Neural cell (in vitro differentiated cells): ENCODE results near the gene DNAJC3. TPM values are rescaled to one million over a fixed set of nuclear protein-coding genes. Genes with fewer than 3 reads are reported as not detected.
"Not testable (repeated sequence)": the region's sequence is repeated elsewhere in the genome, so short reads cannot be mapped to it uniquely, and the experiment has no call there.

Source experiments
- H2AFZ ChIP-seq: fragments of 200-600, 300-800 bp; sonication (generic), shearing (Covaris generic); 2 replicates; pipeline ENCODE4 v1.6.0; 2014; ENCODE audit warnings: low read depth, mild to moderate bottlenecking, antibody characterized with exemption, low read length, moderate library complexity
- H3F3A ChIP-seq: fragments of 200-600 bp; shearing (Covaris generic); 2 replicates; pipeline ENCODE4 v1.6.1; 2016; ENCODE audit warnings: mild to moderate bottlenecking, moderate library complexity, mixed read lengths, antibody characterized with exemption, low read length; ENCODE audit not compliant: insufficient read depth, poor library complexity, severe bottlenecking
- H3K27ac ChIP-seq: fragments of 200-600, 300-800 bp; sonication (generic), shearing (Covaris generic); 2 replicates; pipeline ENCODE4 v1.5.1; 2014; ENCODE audit warnings: mild to moderate bottlenecking, low read length, moderate library complexity
- H3K27me3 ChIP-seq: fragments of 300-800, 200-600 bp; sonication (generic), shearing (Covaris generic); 2 replicates; pipeline ENCODE4 v1.6.0; 2014; ENCODE audit warnings: mild to moderate bottlenecking, low read depth, low read length, moderate library complexity; ENCODE audit not compliant: insufficient read depth
- H3K36me3 ChIP-seq: fragments of 300-800, 200-600 bp; sonication (generic), shearing (Covaris generic); 2 replicates; pipeline ENCODE4 v1.5.1; 2014; ENCODE audit warnings: mild to moderate bottlenecking, antibody characterized with exemption, low read length, moderate library complexity; ENCODE audit not compliant: insufficient read depth
- H3K4me2 ChIP-seq: fragments of 300-800, 200-600 bp; sonication (generic), shearing (Covaris generic); 2 replicates; pipeline ENCODE4 v1.6.0; 2014; ENCODE audit warnings: mild to moderate bottlenecking, low read length
- H3K4me3 ChIP-seq: fragments of 300-800, 200-600 bp; sonication (generic), shearing (Covaris generic); 2 replicates; pipeline ENCODE4 v1.5.1; 2014; ENCODE audit warnings: mild to moderate bottlenecking, low read length, moderate library complexity
- H3K79me2 ChIP-seq: fragments of 200-600 bp; shearing (Covaris generic); replicated peaks from 2 replicates; pipeline ENCODE4 v1.6.0; 2014; ENCODE audit warnings: mild to moderate bottlenecking, low read length, moderate library complexity; ENCODE audit not compliant: insufficient read depth
- H3K9ac ChIP-seq: fragments of 300-800, 200-600 bp; sonication (generic), shearing (Covaris generic); 2 replicates; pipeline ENCODE4 v1.6.1; 2016; ENCODE audit warnings: mild to moderate bottlenecking, low read length, mixed read lengths
- H3K9me2 ChIP-seq: fragments of 200-600 bp; shearing (Covaris generic); 2 replicates; pipeline ENCODE4 v1.6.1; 2016; ENCODE audit warnings: mild to moderate bottlenecking, low read length, mixed read lengths; ENCODE audit not compliant: insufficient read depth
- H3K9me3 ChIP-seq: fragments of 200-600, 300-800 bp; sonication (generic), shearing (Covaris generic); 2 replicates; pipeline ENCODE4 v1.6.1; 2016; ENCODE audit warnings: mild to moderate bottlenecking, mixed run types, low read length, moderate library complexity, mixed read lengths
- H4K20me1 ChIP-seq: fragments of 200-600 bp; shearing (Covaris generic); 2 replicates; pipeline ENCODE4 v1.6.1; 2016; ENCODE audit warnings: mild to moderate bottlenecking, mixed run types; ENCODE audit not compliant: insufficient read depth
- EP300 ChIP-seq: fragments of 450-650 bp; conservative IDR thresholded peaks from 2 replicates; pipeline ENCODE4 v1.6.1; 2014; ENCODE audit warnings: antibody characterized with exemption, mild to moderate bottlenecking, moderate library complexity; ENCODE audit not compliant: poor library complexity, severe bottlenecking
- EZH2 ChIP-seq: fragments of 200-600, 300-800 bp; shearing (Covaris generic), sonication (generic); IDR thresholded peaks from 2 replicates; pipeline ENCODE4 v1.6.1; 2014; ENCODE audit warnings: antibody characterized with exemption, low read length, borderline replicate concordance, mild to moderate bottlenecking; ENCODE audit not compliant: insufficient read depth, poor library complexity, severe bottlenecking
- MXI1 ChIP-seq: fragments of 450-650 bp; conservative IDR thresholded peaks from 2 replicates; pipeline ENCODE4 v1.6.1; 2014; ENCODE audit warnings: antibody characterized with exemption, mild to moderate bottlenecking; ENCODE audit not compliant: poor library complexity, severe bottlenecking
- POLR2AphosphoS5 ChIP-seq: IDR thresholded peaks from 2 replicates; pipeline ENCODE4 v1.6.1; 2012
- RAD21 ChIP-seq: fragments of 450-650 bp; conservative IDR thresholded peaks from 2 replicates; pipeline ENCODE4 v1.6.1; 2014; ENCODE audit warnings: antibody characterized with exemption, mild to moderate bottlenecking, moderate library complexity
- SMC3 ChIP-seq: fragments of 450-650 bp; conservative IDR thresholded peaks from 2 replicates; pipeline ENCODE4 v1.6.1; 2014; ENCODE audit warnings: antibody characterized with exemption, mild to moderate bottlenecking, moderate library complexity; ENCODE audit not compliant: poor library complexity
- TAF1 ChIP-seq: IDR thresholded peaks from 2 replicates; pipeline ENCODE4 v1.6.1; 2012; ENCODE audit warnings: low read depth
- polyA plus RNA-seq: library from polyadenylated mRNA; depleted of rRNA; stranded (reverse); fragments of >200 nt; gene quantifications from 2 replicates; pipeline ENCODE4 v1.2.3, GENCODE V29; 2014
- TF ChIP-seq, protein P1 (sequence below): fragments of 450-650 bp; IDR thresholded peaks from 2 replicates; pipeline ENCODE4 v1.5.1; 2014; ENCODE audit warnings: antibody characterized with exemption, mild to moderate bottlenecking, moderate library complexity; ENCODE audit not compliant: poor library complexity, severe bottlenecking
- TF ChIP-seq, protein P2 (sequence below): IDR thresholded peaks from 2 replicates; pipeline ENCODE4 v1.6.1; 2012; ENCODE audit warnings: borderline replicate concordance

DNAJC3 gene
- polyA plus RNA-seq, 1 donor from 2014 or later: 8.2 TPM

DNA sequence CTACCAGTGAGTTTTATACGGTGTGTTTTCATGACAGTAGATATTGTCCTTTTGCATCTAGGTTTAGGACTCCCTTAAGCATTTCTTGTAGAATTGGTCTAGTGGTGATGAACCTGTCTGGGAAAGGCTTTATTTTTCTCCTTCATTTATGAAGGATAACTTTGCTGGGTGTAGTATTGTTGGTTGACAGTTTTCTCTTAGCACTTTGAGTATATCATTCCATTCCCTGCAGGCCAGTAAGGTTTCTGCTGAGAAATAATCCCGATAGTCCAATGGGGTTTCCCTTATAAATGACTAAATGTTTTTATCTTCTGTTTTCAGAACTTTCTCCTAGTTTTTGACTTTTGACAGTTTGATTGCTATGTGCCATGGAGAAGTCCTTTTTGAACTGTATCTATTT, 57.2 kb downstream of the DNAJC3 start:
- no peak for TF ChIP-seq RAD21
- TF ChIP-seq, protein P1, sequence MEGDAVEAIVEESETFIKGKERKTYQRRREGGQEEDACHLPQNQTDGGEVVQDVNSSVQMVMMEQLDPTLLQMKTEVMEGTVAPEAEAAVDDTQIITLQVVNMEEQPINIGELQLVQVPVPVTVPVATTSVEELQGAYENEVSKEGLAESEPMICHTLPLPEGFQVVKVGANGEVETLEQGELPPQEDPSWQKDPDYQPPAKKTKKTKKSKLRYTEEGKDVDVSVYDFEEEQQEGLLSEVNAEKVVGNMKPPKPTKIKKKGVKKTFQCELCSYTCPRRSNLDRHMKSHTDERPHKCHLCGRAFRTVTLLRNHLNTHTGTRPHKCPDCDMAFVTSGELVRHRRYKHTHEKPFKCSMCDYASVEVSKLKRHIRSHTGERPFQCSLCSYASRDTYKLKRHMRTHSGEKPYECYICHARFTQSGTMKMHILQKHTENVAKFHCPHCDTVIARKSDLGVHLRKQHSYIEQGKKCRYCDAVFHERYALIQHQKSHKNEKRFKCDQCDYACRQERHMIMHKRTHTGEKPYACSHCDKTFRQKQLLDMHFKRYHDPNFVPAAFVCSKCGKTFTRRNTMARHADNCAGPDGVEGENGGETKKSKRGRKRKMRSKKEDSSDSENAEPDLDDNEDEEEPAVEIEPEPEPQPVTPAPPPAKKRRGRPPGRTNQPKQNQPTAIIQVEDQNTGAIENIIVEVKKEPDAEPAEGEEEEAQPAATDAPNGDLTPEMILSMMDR: no peak
- no peak for TF ChIP-seq TAF1
- TF ChIP-seq EP300: no peak
- TF ChIP-seq POLR2AphosphoS5: no peak
- TF ChIP-seq SMC3: no peak
- TF ChIP-seq, protein P2, sequence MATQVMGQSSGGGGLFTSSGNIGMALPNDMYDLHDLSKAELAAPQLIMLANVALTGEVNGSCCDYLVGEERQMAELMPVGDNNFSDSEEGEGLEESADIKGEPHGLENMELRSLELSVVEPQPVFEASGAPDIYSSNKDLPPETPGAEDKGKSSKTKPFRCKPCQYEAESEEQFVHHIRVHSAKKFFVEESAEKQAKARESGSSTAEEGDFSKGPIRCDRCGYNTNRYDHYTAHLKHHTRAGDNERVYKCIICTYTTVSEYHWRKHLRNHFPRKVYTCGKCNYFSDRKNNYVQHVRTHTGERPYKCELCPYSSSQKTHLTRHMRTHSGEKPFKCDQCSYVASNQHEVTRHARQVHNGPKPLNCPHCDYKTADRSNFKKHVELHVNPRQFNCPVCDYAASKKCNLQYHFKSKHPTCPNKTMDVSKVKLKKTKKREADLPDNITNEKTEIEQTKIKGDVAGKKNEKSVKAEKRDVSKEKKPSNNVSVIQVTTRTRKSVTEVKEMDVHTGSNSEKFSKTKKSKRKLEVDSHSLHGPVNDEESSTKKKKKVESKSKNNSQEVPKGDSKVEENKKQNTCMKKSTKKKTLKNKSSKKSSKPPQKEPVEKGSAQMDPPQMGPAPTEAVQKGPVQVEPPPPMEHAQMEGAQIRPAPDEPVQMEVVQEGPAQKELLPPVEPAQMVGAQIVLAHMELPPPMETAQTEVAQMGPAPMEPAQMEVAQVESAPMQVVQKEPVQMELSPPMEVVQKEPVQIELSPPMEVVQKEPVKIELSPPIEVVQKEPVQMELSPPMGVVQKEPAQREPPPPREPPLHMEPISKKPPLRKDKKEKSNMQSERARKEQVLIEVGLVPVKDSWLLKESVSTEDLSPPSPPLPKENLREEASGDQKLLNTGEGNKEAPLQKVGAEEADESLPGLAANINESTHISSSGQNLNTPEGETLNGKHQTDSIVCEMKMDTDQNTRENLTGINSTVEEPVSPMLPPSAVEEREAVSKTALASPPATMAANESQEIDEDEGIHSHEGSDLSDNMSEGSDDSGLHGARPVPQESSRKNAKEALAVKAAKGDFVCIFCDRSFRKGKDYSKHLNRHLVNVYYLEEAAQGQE: no peak
- TF ChIP-seq MXI1: no peak
- TF ChIP-seq EZH2: no peak
- no peak overlapping the region for H3K4me2 ChIP-seq
- H4K20me1 ChIP-seq: no peaks in the 10 kb centered on the region
- H2AFZ ChIP-seq: no peak overlapping the region
- H3K9me2 ChIP-seq: no peaks in the 10 kb centered on the region
- no peaks in the 10 kb centered on the region for H3K27me3 ChIP-seq
- H3K9ac ChIP-seq: no peak overlapping the region
- H3F3A ChIP-seq: no peaks in the 10 kb centered on the region
- no peak overlapping the region for H3K4me3 ChIP-seq
- no peaks in the 10 kb centered on the region for H3K79me2 ChIP-seq
- H3K27ac ChIP-seq: no peak overlapping the region
- H3K9me3 ChIP-seq: peaks cover 4% of the 10 kb centered on the region
- no peaks in the 10 kb centered on the region for H3K36me3 ChIP-seq

DNA sequence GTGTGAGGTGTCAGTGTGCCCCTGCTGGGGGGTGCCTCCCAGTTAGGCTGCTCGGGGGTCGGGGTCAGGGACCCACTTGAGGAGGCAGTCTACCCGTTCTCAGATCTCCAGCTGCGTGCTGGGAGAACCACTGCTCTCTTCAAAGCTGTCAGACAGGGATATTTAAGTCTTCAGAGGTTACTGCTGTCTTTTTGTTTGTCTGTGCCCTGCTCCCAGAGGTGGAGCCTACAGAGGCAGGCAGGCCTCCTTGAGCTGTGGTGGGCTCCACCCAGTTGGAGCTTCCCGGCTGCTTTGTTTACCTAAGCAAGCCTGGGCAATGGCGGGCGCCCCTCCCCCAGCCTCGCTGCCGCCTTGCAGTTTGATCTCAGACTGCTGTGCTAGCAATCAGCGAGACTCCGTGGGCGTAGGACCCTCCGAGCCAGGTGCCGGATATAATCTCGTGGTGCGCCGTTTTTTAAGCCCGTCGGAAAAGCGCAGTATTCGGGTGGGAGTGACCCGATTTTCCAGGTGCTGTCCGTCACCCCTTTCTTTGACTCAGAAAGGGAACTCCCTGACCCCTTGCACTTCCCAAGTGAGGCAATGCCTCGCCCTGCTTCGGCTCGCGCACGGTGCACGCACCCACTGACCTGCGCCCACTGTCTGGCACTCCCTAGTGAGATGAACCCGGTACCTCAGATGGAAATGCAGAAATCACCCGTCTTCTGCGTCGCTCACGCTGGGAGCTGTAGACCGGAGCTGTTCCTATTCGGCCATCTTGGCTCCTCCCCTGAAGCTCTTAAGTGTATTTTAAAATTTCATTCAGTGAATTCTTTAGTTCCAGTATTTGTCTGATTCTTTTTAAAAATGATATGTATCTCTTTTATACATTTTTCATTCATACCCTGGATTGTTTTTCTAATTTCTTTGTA, 63.4 kb downstream of the DNAJC3 start:
- H2AFZ ChIP-seq, H3K4me2 ChIP-seq, H3K36me3 ChIP-seq, H3K9me2 ChIP-seq, H3F3A ChIP-seq, H3K27ac ChIP-seq, H3K9me3 ChIP-seq, H4K20me1 ChIP-seq, H3K79me2 ChIP-seq, H3K27me3 ChIP-seq, H3K4me3 ChIP-seq, H3K9ac ChIP-seq: not testable (repeated sequence)
